Urothelium cell line (cell line): ENCODE measurements around the gene PRSS12.
"Not testable (repeated sequence)": the region's sequence is repeated elsewhere in the genome, so short reads cannot be mapped to it uniquely, and the experiment has no call there.

ENCODE experiments used
- DNase-seq: peaks from one replicate; pipeline ENCODE4 v3.0.0; 2011; ENCODE audit warnings: low spot score, mixed read lengths
- FAIRE-seq: peaks from 2 replicates; lab custom pipeline; 2011; peaks lifted over from hg19 to GRCh38; lab: Jason Lieb, UNC

PRSS12 gene

DNA sequence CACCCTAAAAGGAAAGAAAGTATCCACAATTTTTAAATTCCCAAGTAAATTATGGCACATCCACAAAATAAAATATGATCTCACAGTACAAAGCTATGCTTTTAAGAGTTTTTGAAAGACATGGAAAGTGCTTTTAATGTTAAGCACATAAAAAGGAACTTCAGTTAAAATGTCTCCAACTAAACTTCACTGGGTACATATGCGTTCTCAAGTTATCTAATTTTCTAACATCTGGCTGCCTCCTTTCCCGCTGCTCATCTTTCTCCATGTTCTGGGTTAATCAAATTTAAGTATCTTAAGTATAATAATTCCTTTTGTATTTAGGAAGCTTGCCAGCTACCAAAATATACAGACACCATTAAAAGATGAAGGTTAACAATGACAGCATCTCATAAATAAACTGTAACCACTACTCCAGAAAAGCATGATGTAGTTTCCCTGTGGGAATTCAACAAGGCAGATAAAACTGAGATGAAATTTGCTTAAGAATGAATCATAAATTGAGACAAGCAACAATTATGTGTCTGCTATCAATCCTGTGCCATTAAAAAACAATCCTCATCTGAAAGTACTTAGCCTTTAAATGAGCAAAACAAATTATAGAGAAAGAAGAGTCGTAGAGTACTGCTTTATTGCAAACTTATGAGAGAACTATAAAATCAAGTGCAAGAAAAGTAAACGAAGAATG, 25.1 kb downstream of the PRSS12 start:
- DNase-seq (no peak), FAIRE-seq (no peak)

GRCh38 chr4:118326585-118326984, 26.2 kb downstream of the PRSS12 start:
- no peak for FAIRE-seq
- no peak for DNase-seq

DNA sequence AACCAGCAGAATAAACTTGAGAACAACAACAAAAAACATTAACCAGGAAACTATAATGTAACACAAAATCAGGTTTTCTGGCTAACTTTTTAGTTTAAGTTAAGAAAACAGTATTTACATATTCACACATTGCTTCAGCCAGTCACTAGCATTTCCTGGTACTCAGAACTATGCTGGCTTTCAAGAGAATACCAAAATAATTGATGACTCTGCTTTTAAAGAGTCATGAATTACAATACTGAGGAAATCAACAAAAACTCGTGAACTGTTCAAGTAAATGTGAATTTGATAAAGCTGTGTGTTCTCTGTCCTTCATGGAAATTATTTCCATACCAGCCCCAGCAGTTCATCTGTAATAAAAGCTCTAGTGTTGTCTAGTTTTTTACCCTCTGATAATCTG, 27.4 kb downstream of the PRSS12 start:
- FAIRE-seq, result no peak

DNA sequence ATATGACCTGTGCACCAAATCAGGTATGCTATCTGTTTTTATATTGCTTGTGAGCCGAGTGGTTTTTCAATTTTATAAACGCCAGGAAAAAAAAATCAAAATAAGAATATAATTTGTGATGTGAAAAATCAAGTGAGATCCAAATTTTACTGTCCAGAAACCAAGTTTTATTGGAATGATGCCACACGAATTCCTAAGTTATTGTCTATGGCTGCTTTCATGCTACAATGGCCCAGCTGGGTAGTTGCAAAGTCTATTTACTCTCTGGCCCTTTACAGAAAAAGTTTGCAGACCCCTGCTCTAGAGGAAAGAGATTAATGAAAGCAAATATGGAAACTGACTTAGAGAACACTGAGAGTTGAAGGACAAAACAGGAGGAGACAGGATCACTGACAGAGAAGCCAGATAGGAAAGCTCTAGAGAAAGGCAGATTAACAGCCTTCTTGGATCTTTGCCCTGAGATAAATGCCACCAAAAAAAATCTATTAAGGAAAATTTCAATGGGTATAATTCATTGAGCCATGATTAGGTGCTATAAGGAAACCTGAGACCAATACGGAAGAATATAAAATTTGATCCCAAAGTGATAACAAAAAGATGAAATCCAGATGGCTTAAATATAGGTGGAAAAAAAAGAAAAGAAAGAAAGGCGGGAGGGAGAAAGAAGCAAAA, 29.8 kb downstream of the PRSS12 start:
- FAIRE-seq (no peak), DNase-seq (no peak)

More for the DNA sequence above, 27.4 kb downstream of the PRSS12 start:
- no peak for DNase-seq

GRCh38 chr4:118318931-118319330, 33.9 kb downstream of the PRSS12 start:
- FAIRE-seq, result no peak
- no peak for DNase-seq

DNA sequence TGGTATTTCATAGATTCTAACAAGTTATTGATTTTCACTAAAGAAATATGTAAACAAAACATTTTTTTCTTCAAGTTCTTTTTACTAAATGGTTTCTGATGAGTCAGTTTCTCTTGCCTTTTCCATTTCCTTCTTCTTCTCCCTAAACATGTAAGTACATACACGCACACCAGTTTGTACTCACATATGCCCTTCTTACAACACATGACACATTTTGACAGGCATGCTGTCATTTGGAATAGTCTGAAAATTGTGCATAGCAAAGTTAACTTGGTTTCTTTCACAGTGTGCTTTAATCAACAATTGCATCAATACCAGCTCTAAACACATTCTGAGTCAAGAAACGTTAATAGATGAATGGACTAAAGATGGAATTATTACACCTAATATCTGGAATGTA, 35.1 kb downstream of the PRSS12 start:
- FAIRE-seq, result peak; percentile 13
- no peak for DNase-seq

- DNase-seq (no peak), FAIRE-seq (no peak)
Observed at GRCh38 chr4:118314221-118314620, 38.6 kb downstream of the PRSS12 start.

GRCh38 chr4:118313098-118313497, 39.7 kb downstream of the PRSS12 start:
- DNase-seq (no peak), FAIRE-seq (no peak)

GRCh38 chr4:118308306-118309030, 44.3 kb downstream of the PRSS12 start:
- DNase-seq, result no peak
- no peak for FAIRE-seq

DNA sequence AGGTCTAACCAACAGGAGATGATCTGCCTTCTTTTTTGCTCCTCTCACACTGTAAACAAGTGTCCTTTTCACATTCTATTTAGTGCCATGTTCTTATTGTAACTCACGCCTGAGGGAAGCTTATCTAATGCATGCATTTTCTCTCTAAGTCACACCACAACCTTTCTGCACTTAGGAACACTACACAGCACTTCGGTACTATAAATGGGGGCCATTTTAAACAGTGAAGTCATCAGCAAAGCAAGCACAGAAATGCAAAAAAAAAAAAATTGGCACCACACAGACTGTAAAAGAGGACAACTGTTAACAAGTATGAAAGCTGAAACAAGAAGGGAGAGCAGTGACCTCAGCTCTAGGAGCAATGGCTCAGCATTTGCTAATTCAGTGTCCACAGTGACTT, 45.2 kb downstream of the PRSS12 start:
- no peak for FAIRE-seq
- no peak for DNase-seq

- not testable (repeated sequence) for DNase-seq, FAIRE-seq
Observed at GRCh38 chr4:118299619-118300018, 53.2 kb downstream of the PRSS12 start.

DNA sequence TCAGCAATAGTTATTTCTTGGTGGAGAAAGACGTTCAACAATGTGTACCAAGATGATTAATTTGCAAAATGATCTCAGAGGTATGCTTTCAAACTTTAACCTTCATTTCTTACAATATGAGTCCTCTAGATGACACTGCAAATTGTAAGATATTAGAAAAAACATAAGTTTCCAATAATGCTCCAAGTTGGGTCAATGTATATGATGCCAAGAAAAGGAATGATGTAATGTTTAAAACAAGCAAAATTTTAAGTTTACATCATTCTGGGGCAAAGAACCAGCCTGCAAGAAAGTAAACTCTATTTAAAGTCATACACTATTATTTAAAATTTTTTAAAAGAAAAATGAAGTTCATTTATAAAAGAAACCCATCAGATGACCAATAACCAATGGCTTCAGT, 56.1 kb downstream of the PRSS12 start:
- FAIRE-seq, result no peak

GRCh38 chr4:118290951-118291350, 61.9 kb downstream of the PRSS12 start:
- no peak for DNase-seq
- FAIRE-seq, result no peak

More for the DNA sequence above, 56.1 kb downstream of the PRSS12 start:
- no peak for DNase-seq

- DNase-seq (no peak), FAIRE-seq (no peak)
Observed at GRCh38 chr4:118289794-118290193, 63.0 kb downstream of the PRSS12 start.

DNA sequence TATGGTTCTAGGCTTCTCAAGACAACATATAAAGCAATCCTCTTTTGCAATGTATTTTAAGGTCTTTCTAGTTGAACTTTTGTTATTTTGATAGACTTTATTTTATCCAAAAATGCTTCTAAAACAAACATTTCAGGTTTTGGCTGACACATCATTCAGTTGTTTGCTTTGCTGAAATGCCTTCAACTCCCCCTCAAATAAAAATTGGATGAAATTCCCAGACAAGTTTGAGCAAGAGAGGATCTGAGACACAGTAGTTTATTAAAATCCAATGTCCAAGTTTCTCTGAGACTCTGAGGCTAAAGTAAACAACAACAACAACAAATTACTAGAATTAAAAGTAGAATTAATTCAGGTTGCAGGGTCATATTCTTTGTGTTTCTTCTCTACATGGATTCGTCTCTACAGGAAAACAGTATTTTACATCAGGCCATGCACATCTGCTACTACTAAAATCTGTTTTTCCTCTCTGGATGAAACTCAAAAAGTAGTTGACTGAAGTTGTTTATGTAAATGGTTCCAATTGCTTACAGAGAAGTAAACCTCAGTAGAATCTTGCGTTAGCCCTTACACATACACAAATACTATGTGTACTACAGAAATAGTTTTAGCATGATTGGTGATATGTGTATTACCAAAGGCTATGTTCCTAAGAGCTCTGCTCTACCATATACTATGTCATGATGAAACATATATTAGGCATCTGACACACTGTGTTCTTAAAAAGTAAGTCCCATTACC, 64.9 kb downstream of the PRSS12 start:
- no peak for FAIRE-seq

DNA sequence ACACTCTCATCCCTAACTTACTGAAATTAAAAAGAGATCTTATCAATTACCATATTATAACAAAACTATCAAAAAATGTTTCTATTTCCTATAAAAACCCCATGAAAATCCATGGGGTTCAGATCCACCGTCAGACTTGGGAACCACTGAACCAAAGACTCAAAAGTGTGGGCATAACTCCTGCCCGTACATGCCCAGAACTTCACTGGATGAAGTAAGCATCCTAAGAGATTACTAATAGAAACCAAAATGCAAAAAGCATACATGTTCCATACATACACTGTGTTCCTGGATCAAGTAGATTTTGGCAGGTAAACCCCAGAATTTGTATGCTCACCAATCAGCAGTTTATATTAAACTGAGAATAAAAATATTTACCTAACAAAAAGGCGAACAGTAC, 66.1 kb downstream of the PRSS12 start:
- no peak for DNase-seq
- no peak for FAIRE-seq

More for the DNA sequence above, 64.9 kb downstream of the PRSS12 start:
- no peak for DNase-seq

DNA sequence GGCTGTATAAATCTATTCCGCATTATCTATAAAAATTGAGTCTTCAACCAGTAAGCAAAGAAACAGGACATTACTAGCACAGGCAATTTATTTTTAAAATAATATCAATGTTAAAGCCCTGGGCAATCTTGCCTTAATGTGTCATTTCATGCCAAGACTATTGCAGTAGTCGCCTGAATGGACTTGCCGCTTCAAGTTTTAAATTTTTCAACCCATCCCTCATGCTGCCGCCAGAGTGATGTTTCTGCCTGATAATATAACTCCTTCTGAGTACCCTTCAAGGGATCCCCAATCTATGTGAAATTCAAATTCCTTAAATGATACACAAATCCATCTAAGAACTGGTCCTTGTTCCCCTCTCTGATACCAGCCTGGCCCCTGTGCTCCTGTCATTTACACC, 66.9 kb downstream of the PRSS12 start:
- DNase-seq (no peak), FAIRE-seq (no peak)

DNA sequence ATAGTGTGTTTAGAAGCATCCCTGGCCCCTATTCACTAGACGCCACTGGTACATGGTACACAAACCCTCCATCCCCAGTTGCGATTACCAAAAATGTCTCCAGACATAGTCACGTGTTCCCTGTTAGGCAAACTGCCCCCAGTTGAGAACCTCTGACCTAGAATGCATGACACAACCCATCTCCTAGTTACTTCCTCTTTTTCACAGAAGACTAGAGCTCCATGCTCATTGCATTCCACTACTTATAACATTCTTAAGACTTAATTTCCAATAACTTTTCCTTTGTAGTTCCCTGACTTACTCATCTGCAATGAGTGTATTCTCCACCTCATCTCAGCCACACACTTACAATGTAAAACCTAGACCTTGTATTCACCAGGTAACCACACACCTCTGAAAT, 68.6 kb downstream of the PRSS12 start:
- no peak for FAIRE-seq
- no peak for DNase-seq

DNA sequence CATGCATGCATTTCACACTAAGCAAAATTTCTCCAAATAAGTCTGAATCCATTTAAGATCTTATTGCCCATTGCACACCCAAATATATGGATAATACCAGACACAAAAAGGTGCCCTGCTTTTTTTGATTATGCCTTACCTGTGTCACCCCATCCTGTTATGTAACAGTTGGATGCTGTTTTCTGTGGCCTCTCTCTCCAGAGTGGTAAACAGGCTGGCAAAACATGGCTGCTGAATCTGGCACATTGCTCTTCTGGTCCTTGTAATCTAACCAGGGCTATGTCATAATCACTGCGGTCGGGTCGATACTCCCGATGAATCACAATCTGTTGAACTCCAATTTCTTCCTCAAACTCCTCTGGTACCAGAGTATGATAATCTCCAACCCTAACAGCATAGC, 70.1 kb downstream of the PRSS12 start:
- FAIRE-seq, result no peak
- peak; percentile 16 for DNase-seq

DNA sequence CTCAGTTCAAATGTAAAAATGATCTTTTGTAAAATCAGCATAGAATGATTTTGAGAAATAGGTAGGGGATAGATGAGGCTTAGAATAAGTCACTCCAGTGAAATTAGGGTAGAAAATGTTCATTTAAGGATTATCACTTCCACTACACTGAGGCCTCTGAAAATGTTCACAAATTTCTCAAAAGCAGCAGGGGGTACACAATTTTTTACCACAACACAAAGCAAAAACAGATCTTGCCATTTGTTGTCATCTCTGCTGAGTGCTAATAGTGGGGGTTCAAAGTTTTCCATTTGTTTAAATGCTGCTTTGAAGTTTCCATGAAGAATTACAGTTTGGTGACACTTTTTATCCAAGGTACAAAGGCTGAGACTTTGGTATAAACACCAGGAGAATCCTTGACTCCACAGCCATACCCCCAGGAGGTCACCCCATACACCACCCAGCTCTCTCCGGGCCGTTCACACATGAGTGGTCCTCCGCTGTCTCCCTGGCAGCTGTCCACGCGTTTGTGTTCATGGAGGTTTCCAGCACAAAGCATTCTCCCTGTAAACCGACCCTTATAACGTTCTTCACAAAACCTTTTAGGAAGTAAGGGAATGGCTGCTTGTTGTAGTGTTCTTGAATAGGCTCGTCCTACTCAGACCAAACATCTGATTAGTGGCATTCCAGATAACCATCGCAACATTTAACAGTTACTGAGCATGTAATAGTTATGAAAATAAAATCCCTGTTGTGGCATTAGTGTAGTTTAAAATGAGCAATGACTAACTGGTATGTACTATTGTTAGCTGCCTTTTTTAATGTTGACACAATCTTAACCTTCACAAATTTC, 71.0 kb downstream of the PRSS12 start:
- FAIRE-seq (peak; percentile 23), DNase-seq (no peak)
